Vein endothelial cell (primary cell): ENCODE measurements around the gene TGM1. TPM values are rescaled to one million over a fixed set of nuclear protein-coding genes. Genes with fewer than 3 reads are reported as not detected.

Experiments used
- small RNA-seq: library from RNA; depleted of rRNA; stranded (forward); fragments of <200 nt; gene quantifications from one replicate; pipeline ENCODE3, GENCODE V24; 2012
- total RNA-seq: library from RNA; depleted of rRNA; stranded (reverse); fragments of >200 nt; gene quantifications from 2 replicates; pipeline ENCODE4 v1.2.3, GENCODE V29; 2012

The TGM1 gene
- total RNA-seq = 0.98 and 1.8 TPM in 2 replicates

GRCh38 chr14:24262821-24263733, at the start of gene TGM1:
Gene TGM1, minus strand, starts transcription at chr14:24263177. Its CDS starts 825 bp downstream, at chr14:24262352.

GRCh38 chr14:24310646-24311604, 47.9 kb upstream of the TGM1 start, which contains the start of gene LTB4R:
Gene LTB4R, plus strand, starts transcription at chr14:24311502. Its CDS starts 4,150 bp downstream, at chr14:24315652.

GRCh38 chr14:24309538-24310264, 46.7 kb upstream of the TGM1 start, which contains the start of gene LTB4R2:
Gene LTB4R2, plus strand, starts transcription at chr14:24310140. Its CDS starts 525 bp downstream, at chr14:24310665.

GRCh38 chr14:24307575-24308341, 44.8 kb upstream of the TGM1 start, which contains the start of gene CIDEB:
Gene CIDEB, minus strand, starts transcription at chr14:24307977. Its CDS starts 119 bp downstream, at chr14:24307858.

GRCh38 chr14:24299255-24300191, 36.5 kb upstream of the TGM1 start, which contains the start of the genes DHRS1 and NOP9:
Gene DHRS1, minus strand, starts transcription at chr14:24299780. Its CDS starts 674 bp downstream, at chr14:24299106.
Gene NOP9, plus strand, starts transcription at chr14:24299850. Its CDS starts 105 bp downstream, at chr14:24299955.

GRCh38 chr14:24271134-24271833, 8.3 kb upstream of the TGM1 start, which contains the start of gene RABGGTA:
Gene RABGGTA, minus strand, starts transcription at chr14:24271597. Its CDS starts 482 bp downstream, at chr14:24271115.

GRCh38 chr14:24232645-24233537, 30.1 kb downstream of the TGM1 start, which contains the start of gene GMPR2:
Gene GMPR2, plus strand, starts transcription at chr14:24232929. Its CDS starts 325 bp downstream, at chr14:24233254.

GRCh38 chr14:24232121-24232644, 30.8 kb downstream of the TGM1 start, which contains the start of gene NEDD8:
Gene NEDD8, minus strand, starts transcription at chr14:24232367. Its CDS starts 100 bp downstream, at chr14:24232267.

GRCh38 chr14:24215495-24216344, 47.3 kb downstream of the TGM1 start, which contains the start of gene MDP1:
Gene MDP1, minus strand, starts transcription at chr14:24216066. Its CDS starts 111 bp downstream, at chr14:24215955.

GRCh38 chr14:24212924-24213865, 49.8 kb downstream of the TGM1 start, which contains the start of gene CHMP4A:
Gene CHMP4A, minus strand, starts transcription at chr14:24213488. Its CDS starts 49 bp downstream, at chr14:24213439.

Small RNAs within 50 kb of the gene (small RNA-seq; reads per million reads assigned to genes)
- gene CHMP4A (0.08 reads per million), gene MDP1 (not detected)

Other genes with a start within 250 kb of the TGM1 start
- gene CARMIL3, start 211.2 kb downstream of the TGM1 start, total RNA-seq = under 0.01 TPM in 1 of 2 replicates, not detected in the other
- gene CPNE6, start 191.6 kb downstream of the TGM1 start, total RNA-seq = not detected in 2 replicates
- 3.0 and 8.5 TPM in 2 replicates for gene PCK2, start 168.9 kb downstream of the TGM1 start, total RNA-seq
- gene DCAF11, start 148.4 kb downstream of the TGM1 start, total RNA-seq = 47.0 and 51.9 TPM in 2 replicates
- gene NRL, start 148.2 kb downstream of the TGM1 start, total RNA-seq = 0.98 and 1.1 TPM in 2 replicates
- gene FITM1, start 132.5 kb downstream of the TGM1 start, total RNA-seq = 0.65 TPM in 1 of 2 replicates, not detected in the other
- gene PSME1, start 127.0 kb downstream of the TGM1 start, total RNA-seq = 68.6 and 101 TPM in 2 replicates
- gene EMC9, start 121.6 kb downstream of the TGM1 start, total RNA-seq = 8.5 and 16.3 TPM in 2 replicates
- gene PSME2, start 116.6 kb downstream of the TGM1 start, total RNA-seq = 54.7 and 62.1 TPM in 2 replicates
- gene RNF31, start 115.7 kb downstream of the TGM1 start, total RNA-seq = 48.3 and 60.3 TPM in 2 replicates
- gene IRF9, start 101.9 kb downstream of the TGM1 start, total RNA-seq = 31.0 and 35.6 TPM in 2 replicates
- gene REC8, start 91.1 kb downstream of the TGM1 start, total RNA-seq = 1.3 and 4.1 TPM in 2 replicates
- 51.3 and 58.8 TPM in 2 replicates for gene IPO4, start 74.4 kb downstream of the TGM1 start, total RNA-seq
- 53.6 and 62.3 TPM in 2 replicates for gene TM9SF1, start 67.7 kb downstream of the TGM1 start, total RNA-seq
- 0.10 TPM in 1 of 2 replicates, not detected in the other for gene TSSK4, start 57.5 kb downstream of the TGM1 start, total RNA-seq
- gene CHMP4A, start 49.7 kb downstream of the TGM1 start, total RNA-seq = 25.6 and 33.3 TPM in 2 replicates
- gene MDP1, start 47.1 kb downstream of the TGM1 start, total RNA-seq = 9.1 TPM in 2 replicates
- gene NEDD8, start 30.8 kb downstream of the TGM1 start, total RNA-seq = 128 and 131 TPM in 2 replicates
- gene GMPR2, start 30.2 kb downstream of the TGM1 start, total RNA-seq = 67.4 and 69.9 TPM in 2 replicates
- gene TINF2, start 20.6 kb downstream of the TGM1 start, total RNA-seq = 55.5 and 59.4 TPM in 2 replicates
- gene RABGGTA, start 8.4 kb upstream of the TGM1 start, total RNA-seq = 35.1 and 45.1 TPM in 2 replicates
- gene DHRS1, start 36.6 kb upstream of the TGM1 start, total RNA-seq = 12.4 and 21.6 TPM in 2 replicates
- gene NOP9, start 36.7 kb upstream of the TGM1 start, total RNA-seq = 32.3 and 34.9 TPM in 2 replicates
- gene CIDEB, start 44.8 kb upstream of the TGM1 start, total RNA-seq = 1.6 and 3.0 TPM in 2 replicates
- gene LTB4R2, start 47.0 kb upstream of the TGM1 start, total RNA-seq = 6.5 and 10.6 TPM in 2 replicates
- 2.9 and 3.2 TPM in 2 replicates for gene LTB4R, start 48.3 kb upstream of the TGM1 start, total RNA-seq
- gene ADCY4, start 71.9 kb upstream of the TGM1 start, total RNA-seq = 55.1 and 90.2 TPM in 2 replicates
- gene RIPK3, start 76.8 kb upstream of the TGM1 start, total RNA-seq = 4.2 and 4.9 TPM in 2 replicates
- 11.4 and 20.0 TPM in 2 replicates for gene NFATC4, start 105.0 kb upstream of the TGM1 start, total RNA-seq
- 14.6 and 28.7 TPM in 2 replicates for gene NYNRIN, start 135.8 kb upstream of the TGM1 start, total RNA-seq
- 1.2 and 1.3 TPM in 2 replicates for gene CBLN3, start 166.5 kb upstream of the TGM1 start, total RNA-seq
- 46.6 and 61.7 TPM in 2 replicates for gene KHNYN, start 166.8 kb upstream of the TGM1 start, total RNA-seq
- gene SDR39U1, start 179.6 kb upstream of the TGM1 start, total RNA-seq = 15.0 and 15.8 TPM in 2 replicates
- gene CMA1, start 245.1 kb upstream of the TGM1 start, total RNA-seq = not detected in 2 replicates